Liver (tissue), 9 donors: ENCODE measurements around the gene PPP1R16B. TPM values are rescaled to one million over a fixed set of nuclear protein-coding genes. Genes with fewer than 3 reads are reported as not detected.

ENCODE experiments used
- DNase-seq: peaks from one replicate; pipeline ENCODE4 v3.0.0-alpha.2; 2017; ENCODE audit warnings: low spot score
- H3K27ac ChIP-seq, 2 donors: one replicate each; pipeline ENCODE4 v1.7.0; 2013; ENCODE audit warnings: inconsistent platforms in 2 of 2, low read length in 2 of 2, control low read depth in 1 of 2, low read depth in 1 of 2, mild to moderate bottlenecking in 1 of 2
- H3K27me3 ChIP-seq, 4 donors: one replicate each; pipeline versions ENCODE4 v1.6.1 to v1.7.0; 2013; ENCODE audit warnings: low read length in 3 of 4, inconsistent platforms in 1 of 4, mild to moderate bottlenecking in 1 of 4, moderate library complexity in 1 of 4; ENCODE audit not compliant: control insufficient read depth in 4 of 4, insufficient read depth in 4 of 4
- H3K36me3 ChIP-seq, 4 donors: one replicate each; pipeline versions ENCODE4 v1.6.1 to v1.7.0; 2013; ENCODE audit warnings: low read length in 3 of 4, mild to moderate bottlenecking in 3 of 4, low read depth in 1 of 4, moderate library complexity in 1 of 4; ENCODE audit not compliant: control insufficient read depth in 4 of 4, insufficient read depth in 3 of 4
- H3K4me1 ChIP-seq, 4 donors: one replicate each; pipeline versions ENCODE4 v1.6.1 to v1.7.0; 2013; ENCODE audit warnings: low read length in 3 of 4, mild to moderate bottlenecking in 3 of 4, moderate library complexity in 1 of 4; ENCODE audit not compliant: control insufficient read depth in 4 of 4, insufficient read depth in 4 of 4
- H3K4me3 ChIP-seq, 3 donors: one replicate each; pipeline versions ENCODE4 v1.6.1 to v1.7.0; 2013; ENCODE audit warnings: low read length in 3 of 3, control low read depth in 1 of 3, low read depth in 1 of 3, mild to moderate bottlenecking in 1 of 3
- H3K9ac ChIP-seq, 2 donors: one replicate each; pipeline ENCODE4 v1.7.0; 2013; ENCODE audit warnings: low read length in 2 of 2, mild to moderate bottlenecking in 2 of 2, moderate library complexity in 2 of 2, control low read depth in 1 of 2, low read depth in 1 of 2
- H3K9me3 ChIP-seq, 4 donors: one replicate each; pipeline versions ENCODE4 v1.6.1 to v1.7.0; 2013; ENCODE audit warnings: low read length in 3 of 4; ENCODE audit not compliant: control insufficient read depth in 4 of 4
- EGR1 ChIP-seq, 2 donors: IDR thresholded peaks; 2 replicates each; pipeline ENCODE4 v1.6.1; 2016 to 2018; ENCODE audit warnings: antibody characterized with exemption in 2 of 2, low read depth in 2 of 2
- FOXA2 ChIP-seq: IDR thresholded peaks from 2 replicates; pipeline ENCODE4 v1.6.1; 2016; ENCODE audit warnings: antibody characterized with exemption
- GABPA ChIP-seq, 2 donors: IDR thresholded peaks in 1 of 2; conservative IDR thresholded peaks in 1 of 2; 2 replicates each; pipeline ENCODE4 v1.6.1; 2016; ENCODE audit warnings: antibody characterized with exemption in 2 of 2, mild to moderate bottlenecking in 1 of 2, moderate library complexity in 1 of 2
- HNF4A ChIP-seq, 2 donors: conservative IDR thresholded peaks; 2 replicates each; pipeline ENCODE4 v1.6.1; 2016; ENCODE audit warnings: antibody characterized with exemption in 2 of 2, mild to moderate bottlenecking in 2 of 2
- HNF4G ChIP-seq: IDR thresholded peaks from 2 replicates; pipeline ENCODE4 v1.6.1; 2016; ENCODE audit warnings: antibody characterized with exemption
- JUND ChIP-seq, 2 donors: IDR thresholded peaks; 2 replicates each; pipeline ENCODE4 v1.6.1; 2016; ENCODE audit warnings: antibody characterized with exemption in 2 of 2
- NR2F2 ChIP-seq: IDR thresholded peaks from 2 replicates; pipeline ENCODE4 v1.6.1; 2016; ENCODE audit warnings: antibody characterized with exemption
- RAD21 ChIP-seq, 2 donors: IDR thresholded peaks; 2 replicates each; pipeline ENCODE4 v1.6.1; 2016; ENCODE audit warnings: antibody characterized with exemption in 2 of 2, mild to moderate bottlenecking in 2 of 2
- RXRA ChIP-seq, 2 donors: IDR thresholded peaks; 2 replicates each; pipeline ENCODE4 v1.6.1; 2017 to 2018; ENCODE audit warnings: antibody characterized with exemption in 2 of 2, mild to moderate bottlenecking in 1 of 2
- SP1 ChIP-seq: IDR thresholded peaks from 2 replicates; pipeline ENCODE4 v1.6.1; 2018; ENCODE audit warnings: antibody characterized with exemption, mild to moderate bottlenecking
- TAF1 ChIP-seq: conservative IDR thresholded peaks from 2 replicates; pipeline ENCODE4 v1.6.1; 2016; ENCODE audit warnings: antibody characterized with exemption, mild to moderate bottlenecking
- YY1 ChIP-seq: IDR thresholded peaks from 2 replicates; pipeline ENCODE4 v1.6.1; 2016; ENCODE audit warnings: antibody characterized with exemption, mild to moderate bottlenecking
- WGBS: extraction: QIAGEN DNeasy Blood & Tissue Kit; methylation state at CpG from one replicate; pipeline ENCODE4 v1.1.7; 2013; 5-methylcytosine and 5-hydroxymethylcytosine counted together
- polyA plus RNA-seq, 2 donors: library from polyadenylated mRNA; stranded (reverse) in 1 of 2; unstranded in 1 of 2; fragments of 200-250 nt in 1 of 2; fragments of >200 nt in 1 of 2; fragmentation: Nextera tagmentation in 1 of 2; extraction: Ambion mirVana in 1 of 2; gene quantifications; one replicate each; pipeline versions ENCODE4 v1.2.1 to v1.2.3, GENCODE V29; 2013 to 2015
- total RNA-seq, 2 donors: library from RNA; depleted of rRNA; stranded (reverse); fragments of >200 nt; gene quantifications; one replicate each; pipeline ENCODE4 v1.2.3, GENCODE V29; 2014
- TF ChIP-seq, protein P1 (sequence below): IDR thresholded peaks from 2 replicates; pipeline ENCODE4 v1.6.1; 2016; ENCODE audit warnings: antibody characterized with exemption, mild to moderate bottlenecking
- TF ChIP-seq, protein P2 (sequence below): IDR thresholded peaks from 2 replicates; pipeline ENCODE4 v1.6.1; 2016; ENCODE audit warnings: antibody characterized with exemption
- TF ChIP-seq, protein P3 (sequence below): fragments of 150-350 bp; IDR thresholded peaks from 2 replicates; pipeline ENCODE4 v1.5.1; 2017; ENCODE audit warnings: improper control_type of control experiment, low read depth, low read length; ENCODE audit not compliant: missing input control
- TF ChIP-seq, protein P4 (sequence below): IDR thresholded peaks from 2 replicates; pipeline ENCODE4 v1.6.1; 2016; ENCODE audit warnings: antibody characterized with exemption
- TF ChIP-seq, protein P5 (sequence below): IDR thresholded peaks from 2 replicates; pipeline ENCODE4 v1.6.1; 2016; ENCODE audit warnings: antibody characterized with exemption
- donor health status: healthy.
- donor health status: healthy.
- donor health status: healthy.
- donor health status: healthy.
- donor health status: healthy.

PPP1R16B gene
- total and polyA plus RNA-seq, 4 donors, result 0.84 to 5.7 (median 1.2) TPM

DNA sequence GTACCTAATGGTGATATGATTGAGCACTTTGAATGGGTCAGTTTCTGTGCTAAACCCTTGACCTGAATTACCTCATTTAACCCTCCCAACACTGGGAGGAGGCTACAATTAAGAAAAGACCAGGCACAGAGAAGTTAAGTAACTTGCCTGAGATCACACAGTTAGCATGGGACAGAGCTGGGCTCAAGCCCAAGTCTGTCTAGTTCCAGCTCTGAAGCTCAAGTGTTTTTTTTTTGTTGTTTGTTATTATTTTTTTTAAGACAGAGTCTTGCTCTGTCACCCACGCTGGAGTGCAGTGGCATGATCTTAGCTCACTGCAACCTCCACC, 124.7 kb downstream of the PPP1R16B start:
- H3K27me3 ChIP-seq, result no peaks in the 10 kb centered on the region
- H3K4me3 ChIP-seq, result no peak overlapping the region
- no peak overlapping the region for H3K27ac ChIP-seq
- no peaks in the 10 kb centered on the region for H3K9me3 ChIP-seq
- DNase-seq, result no peak
- no peaks in the 10 kb centered on the region for H3K36me3 ChIP-seq
- 92% methylated on average over 1 of the region's 1 CpG for WGBS
- H3K9ac ChIP-seq, result no peak overlapping the region
- peaks cover 2 to 17% (median 9%) of the 10 kb centered on the region in 4 donors for H3K4me1 ChIP-seq
- TF ChIP-seq EGR1 (IDR thresholded peaks at IDR 0.05; ENCODE audit: low read depth in 2 of 2), result no peak
- TF ChIP-seq, protein P1, sequence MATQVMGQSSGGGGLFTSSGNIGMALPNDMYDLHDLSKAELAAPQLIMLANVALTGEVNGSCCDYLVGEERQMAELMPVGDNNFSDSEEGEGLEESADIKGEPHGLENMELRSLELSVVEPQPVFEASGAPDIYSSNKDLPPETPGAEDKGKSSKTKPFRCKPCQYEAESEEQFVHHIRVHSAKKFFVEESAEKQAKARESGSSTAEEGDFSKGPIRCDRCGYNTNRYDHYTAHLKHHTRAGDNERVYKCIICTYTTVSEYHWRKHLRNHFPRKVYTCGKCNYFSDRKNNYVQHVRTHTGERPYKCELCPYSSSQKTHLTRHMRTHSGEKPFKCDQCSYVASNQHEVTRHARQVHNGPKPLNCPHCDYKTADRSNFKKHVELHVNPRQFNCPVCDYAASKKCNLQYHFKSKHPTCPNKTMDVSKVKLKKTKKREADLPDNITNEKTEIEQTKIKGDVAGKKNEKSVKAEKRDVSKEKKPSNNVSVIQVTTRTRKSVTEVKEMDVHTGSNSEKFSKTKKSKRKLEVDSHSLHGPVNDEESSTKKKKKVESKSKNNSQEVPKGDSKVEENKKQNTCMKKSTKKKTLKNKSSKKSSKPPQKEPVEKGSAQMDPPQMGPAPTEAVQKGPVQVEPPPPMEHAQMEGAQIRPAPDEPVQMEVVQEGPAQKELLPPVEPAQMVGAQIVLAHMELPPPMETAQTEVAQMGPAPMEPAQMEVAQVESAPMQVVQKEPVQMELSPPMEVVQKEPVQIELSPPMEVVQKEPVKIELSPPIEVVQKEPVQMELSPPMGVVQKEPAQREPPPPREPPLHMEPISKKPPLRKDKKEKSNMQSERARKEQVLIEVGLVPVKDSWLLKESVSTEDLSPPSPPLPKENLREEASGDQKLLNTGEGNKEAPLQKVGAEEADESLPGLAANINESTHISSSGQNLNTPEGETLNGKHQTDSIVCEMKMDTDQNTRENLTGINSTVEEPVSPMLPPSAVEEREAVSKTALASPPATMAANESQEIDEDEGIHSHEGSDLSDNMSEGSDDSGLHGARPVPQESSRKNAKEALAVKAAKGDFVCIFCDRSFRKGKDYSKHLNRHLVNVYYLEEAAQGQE, result no peak
- TF ChIP-seq YY1, result no peak
- TF ChIP-seq, protein P2, sequence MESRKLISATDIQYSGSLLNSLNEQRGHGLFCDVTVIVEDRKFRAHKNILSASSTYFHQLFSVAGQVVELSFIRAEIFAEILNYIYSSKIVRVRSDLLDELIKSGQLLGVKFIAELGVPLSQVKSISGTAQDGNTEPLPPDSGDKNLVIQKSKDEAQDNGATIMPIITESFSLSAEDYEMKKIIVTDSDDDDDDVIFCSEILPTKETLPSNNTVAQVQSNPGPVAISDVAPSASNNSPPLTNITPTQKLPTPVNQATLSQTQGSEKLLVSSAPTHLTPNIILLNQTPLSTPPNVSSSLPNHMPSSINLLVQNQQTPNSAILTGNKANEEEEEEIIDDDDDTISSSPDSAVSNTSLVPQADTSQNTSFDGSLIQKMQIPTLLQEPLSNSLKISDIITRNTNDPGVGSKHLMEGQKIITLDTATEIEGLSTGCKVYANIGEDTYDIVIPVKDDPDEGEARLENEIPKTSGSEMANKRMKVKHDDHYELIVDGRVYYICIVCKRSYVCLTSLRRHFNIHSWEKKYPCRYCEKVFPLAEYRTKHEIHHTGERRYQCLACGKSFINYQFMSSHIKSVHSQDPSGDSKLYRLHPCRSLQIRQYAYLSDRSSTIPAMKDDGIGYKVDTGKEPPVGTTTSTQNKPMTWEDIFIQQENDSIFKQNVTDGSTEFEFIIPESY, result no peak
- TF ChIP-seq RAD21 (IDR thresholded peaks at IDR 0.05), result no peak
- TF ChIP-seq GABPA (IDR thresholded peaks at IDR 0.05 in 1 of 2, conservative IDR thresholded peaks at IDR 0.05 in 1 of 2), result no peak
- TF ChIP-seq SP1, result no peak
- TF ChIP-seq JUND (IDR thresholded peaks at IDR 0.05), result no peak
- no peak for TF ChIP-seq HNF4A (conservative IDR thresholded peaks at IDR 0.05)
- TF ChIP-seq, protein P3, sequence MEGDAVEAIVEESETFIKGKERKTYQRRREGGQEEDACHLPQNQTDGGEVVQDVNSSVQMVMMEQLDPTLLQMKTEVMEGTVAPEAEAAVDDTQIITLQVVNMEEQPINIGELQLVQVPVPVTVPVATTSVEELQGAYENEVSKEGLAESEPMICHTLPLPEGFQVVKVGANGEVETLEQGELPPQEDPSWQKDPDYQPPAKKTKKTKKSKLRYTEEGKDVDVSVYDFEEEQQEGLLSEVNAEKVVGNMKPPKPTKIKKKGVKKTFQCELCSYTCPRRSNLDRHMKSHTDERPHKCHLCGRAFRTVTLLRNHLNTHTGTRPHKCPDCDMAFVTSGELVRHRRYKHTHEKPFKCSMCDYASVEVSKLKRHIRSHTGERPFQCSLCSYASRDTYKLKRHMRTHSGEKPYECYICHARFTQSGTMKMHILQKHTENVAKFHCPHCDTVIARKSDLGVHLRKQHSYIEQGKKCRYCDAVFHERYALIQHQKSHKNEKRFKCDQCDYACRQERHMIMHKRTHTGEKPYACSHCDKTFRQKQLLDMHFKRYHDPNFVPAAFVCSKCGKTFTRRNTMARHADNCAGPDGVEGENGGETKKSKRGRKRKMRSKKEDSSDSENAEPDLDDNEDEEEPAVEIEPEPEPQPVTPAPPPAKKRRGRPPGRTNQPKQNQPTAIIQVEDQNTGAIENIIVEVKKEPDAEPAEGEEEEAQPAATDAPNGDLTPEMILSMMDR, result no peak
- TF ChIP-seq RXRA (IDR thresholded peaks at IDR 0.05), result no peak
- TF ChIP-seq NR2F2, result no peak
- TF ChIP-seq FOXA2, result no peak
- TF ChIP-seq, protein P4, sequence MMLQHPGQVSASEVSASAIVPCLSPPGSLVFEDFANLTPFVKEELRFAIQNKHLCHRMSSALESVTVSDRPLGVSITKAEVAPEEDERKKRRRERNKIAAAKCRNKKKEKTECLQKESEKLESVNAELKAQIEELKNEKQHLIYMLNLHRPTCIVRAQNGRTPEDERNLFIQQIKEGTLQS, result no peak
- no peak for TF ChIP-seq HNF4G
- TF ChIP-seq, protein P5, sequence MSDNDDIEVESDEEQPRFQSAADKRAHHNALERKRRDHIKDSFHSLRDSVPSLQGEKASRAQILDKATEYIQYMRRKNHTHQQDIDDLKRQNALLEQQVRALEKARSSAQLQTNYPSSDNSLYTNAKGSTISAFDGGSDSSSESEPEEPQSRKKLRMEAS, result no peak
- TF ChIP-seq TAF1, result no peak

DNA sequence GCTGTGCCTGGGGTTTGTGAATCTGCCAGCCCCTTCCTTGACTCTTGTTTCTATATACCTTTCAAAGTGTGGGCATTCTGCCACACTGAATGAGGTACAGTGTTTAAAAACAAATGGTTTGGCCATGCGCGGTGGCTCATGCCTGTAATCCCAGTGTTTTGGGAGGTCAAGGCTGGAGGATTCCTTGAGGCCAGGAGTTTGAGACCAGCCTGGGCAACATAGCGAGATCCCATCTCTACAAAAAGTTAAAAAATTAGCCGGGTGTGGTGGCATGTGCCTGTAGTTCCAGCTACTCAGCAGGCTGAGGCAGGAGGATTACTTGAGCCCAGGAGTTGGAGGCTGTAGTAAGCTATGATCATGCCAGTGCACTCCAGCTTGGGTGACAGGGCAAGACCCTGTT, 126.5 kb downstream of the PPP1R16B start:
- no peak for TF ChIP-seq TAF1
- no peak for TF ChIP-seq YY1
- no peak for TF ChIP-seq HNF4A (conservative IDR thresholded peaks at IDR 0.05)
- TF ChIP-seq, protein P2, result no peak
- TF ChIP-seq JUND (IDR thresholded peaks at IDR 0.05), result no peak
- TF ChIP-seq SP1, result no peak
- no peak for TF ChIP-seq HNF4G
- WGBS, result 97% methylated on average over 4 of the region's 4 CpGs
- Histone ChIP-seq H3K9me3 (no peaks in the 10 kb centered on the region), H3K9ac (no peak overlapping the region), H3K36me3 (no peaks in the 10 kb centered on the region), H3K27ac (no peak overlapping the region), H3K27me3 (no peaks in the 10 kb centered on the region), H3K4me1 (peaks cover under 1 to 8% (median 4%) of the 10 kb centered on the region in 4 donors), H3K4me3 (no peak overlapping the region)
- DNase-seq, result no peak
